Mammary epithelial cell (primary cell): ENCODE data around the gene RNF214.
A peak's percentile ranks its signal among the peaks of the same experiment; 100 is the strongest.

ENCODE experiments used
- CTCF ChIP-seq, 2 donors: IDR thresholded peaks in 1 of 2; conservative IDR thresholded peaks in 1 of 2; 2 replicates each; pipeline ENCODE4 v1.5.1; 2011 to 2012; ENCODE audit warnings: inconsistent platforms in 2 of 2, low read length in 2 of 2, mild to moderate bottlenecking in 2 of 2, control low read depth in 1 of 2, low read depth in 1 of 2; ENCODE audit not compliant: insufficient read depth in 1 of 2; ENCODE audit errors: extremely low read depth in 1 of 2
- EZH2 ChIP-seq: IDR thresholded peaks from 2 replicates; pipeline ENCODE4 v1.6.1; 2012; ENCODE audit warnings: low read length, inconsistent platforms, borderline replicate concordance

GRCh38 chr11:117197516-117198456, 34.7 kb upstream of the RNF214 start:
- TF ChIP-seq CTCF (conservative IDR thresholded peaks at IDR 0.05 in 1 of 2, IDR thresholded peaks at IDR 0.05 in 1 of 2; ENCODE audit: extremely low read depth in 1 of 2, insufficient read depth in 1 of 2, low read depth in 1 of 2, low read length in 2 of 2): peak; percentile 39 to 61
- no peak for TF ChIP-seq EZH2
